Osteocyte (in vitro differentiated cells): Measurements from ENCODE around the gene EIF2S1. TPM values are rescaled to one million over a fixed set of nuclear protein-coding genes. Genes with fewer than 3 reads are reported as not detected.
A peak's percentile ranks its signal among the peaks of the same experiment; 100 is the strongest.

ENCODE experiments used
- DNase-seq: peaks from one replicate; pipeline ENCODE4 v3.0.0; 2021; ENCODE audit warnings: mixed read lengths; ENCODE audit not compliant: unreplicated experiment; ENCODE audit errors: extremely low spot score
- H3K27ac Mint-ChIP-seq: one replicate; pipeline ENCODE4 v1.8.0; 2021; ENCODE audit warnings: mild to moderate bottlenecking, mixed read lengths; ENCODE audit not compliant: unreplicated experiment
- H3K27me3 Mint-ChIP-seq: one replicate; pipeline ENCODE4 v1.8.0; 2021; ENCODE audit warnings: mixed read lengths; ENCODE audit not compliant: unreplicated experiment
- H3K36me3 Mint-ChIP-seq: one replicate; pipeline ENCODE4 v1.8.0; 2021; ENCODE audit warnings: mixed read lengths; ENCODE audit not compliant: unreplicated experiment
- H3K4me1 Mint-ChIP-seq: one replicate; pipeline ENCODE4 v1.8.0; 2021; ENCODE audit warnings: mixed read lengths; ENCODE audit not compliant: unreplicated experiment
- H3K4me3 Mint-ChIP-seq: one replicate; pipeline ENCODE4 v1.8.0; 2021; ENCODE audit warnings: mild to moderate bottlenecking, moderate library complexity, mixed read lengths; ENCODE audit not compliant: unreplicated experiment
- H3K9me3 Mint-ChIP-seq: one replicate; pipeline ENCODE4 v1.8.0; 2021; ENCODE audit warnings: mixed read lengths; ENCODE audit not compliant: unreplicated experiment
- CTCF ChIP-seq: fragments of 200-600 bp; sonication (generic); IDR thresholded peaks from 2 replicates; pipeline ENCODE4 v1.5.0; 2021; ENCODE audit warnings: antibody characterized with exemption, mild to moderate bottlenecking, moderate library complexity
- total RNA-seq: library from RNA; stranded (reverse); gene quantifications from 2 replicates; pipeline ENCODE4 v1.2.1, GENCODE V29; 2021

Gene EIF2S1
- total RNA-seq, 1 donor from 2014 or later: 85.3 TPM

GRCh38 chr14:67360470-67361206 lies 510 bp downstream of the EIF2S1 start:
- no peak for TF ChIP-seq CTCF
- Mint-ChIP-seq H3K9me3 (no peaks in the 10 kb centered on the region), H3K4me1 (peaks cover 39% of the 10 kb centered on the region), H3K27me3 (no peaks in the 10 kb centered on the region), H3K27ac (peak overlapping the region; percentile 97), H3K36me3 (peaks cover 11% of the 10 kb centered on the region), H3K4me3 (peak overlapping the region; percentile 96)
- DNase-seq: no peak

GRCh38 chr14:67365476-67365875 lies 5.3 kb downstream of the EIF2S1 start:
- H3K36me3 Mint-ChIP-seq: peaks cover 39% of the 10 kb centered on the region
- no peaks in the 10 kb centered on the region for H3K27me3 Mint-ChIP-seq
- peaks cover 10% of the 10 kb centered on the region for H3K4me1 Mint-ChIP-seq
- no peak overlapping the region for H3K27ac Mint-ChIP-seq
- no peaks in the 10 kb centered on the region for H3K9me3 Mint-ChIP-seq
- no peak for DNase-seq
- H3K4me3 Mint-ChIP-seq: no peak overlapping the region
- no peak for TF ChIP-seq CTCF

GRCh38 chr14:67370830-67371229 lies 10.7 kb downstream of the EIF2S1 start:
- no peak overlapping the region for H3K4me3 Mint-ChIP-seq
- H3K27ac Mint-ChIP-seq: peak overlapping the region; percentile 54

GRCh38 chr14:67371247-67372148 lies 11.4 kb downstream of the EIF2S1 start:
- no peak overlapping the region for H3K4me3 Mint-ChIP-seq
- H3K9me3 Mint-ChIP-seq: no peaks in the 10 kb centered on the region
- no peaks in the 10 kb centered on the region for H3K27me3 Mint-ChIP-seq
- no peak for DNase-seq
- peak overlapping the region; percentile 54 for H3K27ac Mint-ChIP-seq
- H3K4me1 Mint-ChIP-seq: no peaks in the 10 kb centered on the region
- TF ChIP-seq CTCF: no peak
- H3K36me3 Mint-ChIP-seq: peaks cover 49% of the 10 kb centered on the region

More at GRCh38 chr14:67370830-67371229, 10.7 kb downstream of the EIF2S1 start:
- H3K4me1 Mint-ChIP-seq: no peaks in the 10 kb centered on the region
- DNase-seq: no peak
- peaks cover 51% of the 10 kb centered on the region for H3K36me3 Mint-ChIP-seq
- H3K9me3 Mint-ChIP-seq: no peaks in the 10 kb centered on the region
- no peak for TF ChIP-seq CTCF
- H3K27me3 Mint-ChIP-seq: no peaks in the 10 kb centered on the region

GRCh38 chr14:67372833-67373232 lies 12.7 kb downstream of the EIF2S1 start:
- TF ChIP-seq CTCF: no peak
- Mint-ChIP-seq H3K4me3 (no peak overlapping the region), H3K9me3 (no peaks in the 10 kb centered on the region), H3K4me1 (no peaks in the 10 kb centered on the region), H3K27ac (no peak overlapping the region), H3K27me3 (no peaks in the 10 kb centered on the region), H3K36me3 (peaks cover 55% of the 10 kb centered on the region)
- no peak for DNase-seq
